BE2C (cell line): ENCODE measurements around the gene TMEM272. TPM values are rescaled to one million over a fixed set of nuclear protein-coding genes. Genes with fewer than 3 reads are reported as not detected.

Experiments
- DNase-seq: peaks from one replicate; pipeline ENCODE4 v3.0.0-alpha.2; 2020
- H3K27me3 ChIP-seq: fragments of 250-450 bp; sonication (Bioruptor Pico); 2 replicates; pipeline ENCODE4 v1.5.1; 2020; ENCODE audit warnings: mild to moderate bottlenecking
- H3K36me3 ChIP-seq: fragments of 250-450 bp; sonication (Bioruptor Pico); 2 replicates; pipeline ENCODE4 v1.5.1; 2020; ENCODE audit warnings: mild to moderate bottlenecking
- H3K4me1 ChIP-seq: fragments of 250-450 bp; sonication (Bioruptor Pico); 2 replicates; pipeline ENCODE4 v1.5.1; 2020
- H3K4me3 ChIP-seq: 2 replicates; pipeline ENCODE4 v1.5.1; 2011; ENCODE audit warnings: low read depth, low read length
- H3K9me3 ChIP-seq: fragments of 250-450 bp; sonication (Bioruptor Pico); 2 replicates; pipeline ENCODE4 v1.5.1; 2020
- polyA plus RNA-seq: library from polyadenylated mRNA; unstranded; fragments of >200 nt; gene quantifications from one replicate; pipeline ENCODE4 v1.2.1, GENCODE V29; 2012; ENCODE audit warnings: low read depth, missing spikeins; ENCODE audit not compliant: insufficient read length, insufficient read depth
- TF ChIP-seq, protein P1 (sequence below): IDR thresholded peaks from 2 replicates; pipeline ENCODE4 v1.5.1; 2012; ENCODE audit warnings: mild to moderate bottlenecking, low read depth, low read length

TMEM272 gene, protein sequence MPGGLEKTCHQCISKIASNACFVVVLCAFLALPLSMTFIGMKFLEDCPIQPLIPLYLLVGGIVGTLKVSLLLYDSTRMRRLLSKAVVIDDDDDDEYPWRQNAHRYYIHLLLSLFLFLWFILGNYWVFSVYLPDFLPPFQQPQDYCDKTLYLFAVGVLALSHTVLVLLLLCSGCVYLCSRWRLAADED
- polyA plus RNA-seq = not detected

DNA sequence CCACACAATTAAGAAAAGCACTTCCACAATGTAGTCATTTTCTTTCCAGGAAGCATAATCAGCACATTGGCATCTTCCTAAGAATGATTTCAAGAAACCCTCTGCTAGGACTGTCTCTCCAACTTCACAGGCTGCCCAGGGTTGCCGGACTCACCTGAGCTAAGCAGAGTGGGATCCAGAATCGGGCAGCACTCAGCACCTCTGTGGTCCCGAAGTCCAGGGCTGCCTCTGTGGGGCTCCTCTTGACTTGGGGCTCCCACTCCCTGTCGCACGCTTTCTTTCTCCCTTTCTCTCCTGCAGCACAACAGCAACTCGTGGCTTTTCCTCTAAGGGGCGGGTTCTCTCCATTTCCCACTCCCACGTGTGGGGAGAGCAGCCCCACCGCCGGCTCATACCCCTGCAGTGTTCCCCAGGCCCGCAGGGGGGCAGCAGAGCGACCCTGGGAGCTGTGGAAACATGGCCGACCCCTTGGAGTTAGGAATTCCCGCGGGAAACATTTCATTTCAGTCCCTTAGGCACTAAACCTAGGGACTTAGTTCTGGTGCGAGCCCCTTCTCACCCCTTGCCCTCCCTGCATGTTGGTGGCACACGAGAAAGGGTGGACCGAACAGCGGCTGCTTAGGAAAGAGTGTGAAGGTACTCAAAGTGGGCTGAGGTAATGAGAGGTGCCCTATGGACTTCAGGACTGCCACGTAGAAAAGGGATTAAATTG is at the start of gene TMEM272:
Gene TMEM272 (minus strand): TSS at position 316 of the 712 bp plus-strand sequence. CDS start 6,647 bp downstream, outside the sequence.
- Histone ChIP-seq H3K36me3 (no peaks in the 10 kb centered on the region), H3K9me3 (no peaks in the 10 kb centered on the region), H3K4me3 (peak within 1 kb of the TSS; percentile 40), H3K4me1 (no peaks in the 10 kb centered on the region), H3K27me3 (no peaks in the 10 kb centered on the region)
- DNase-seq = peak; percentile 83
- TF ChIP-seq, protein P1, sequence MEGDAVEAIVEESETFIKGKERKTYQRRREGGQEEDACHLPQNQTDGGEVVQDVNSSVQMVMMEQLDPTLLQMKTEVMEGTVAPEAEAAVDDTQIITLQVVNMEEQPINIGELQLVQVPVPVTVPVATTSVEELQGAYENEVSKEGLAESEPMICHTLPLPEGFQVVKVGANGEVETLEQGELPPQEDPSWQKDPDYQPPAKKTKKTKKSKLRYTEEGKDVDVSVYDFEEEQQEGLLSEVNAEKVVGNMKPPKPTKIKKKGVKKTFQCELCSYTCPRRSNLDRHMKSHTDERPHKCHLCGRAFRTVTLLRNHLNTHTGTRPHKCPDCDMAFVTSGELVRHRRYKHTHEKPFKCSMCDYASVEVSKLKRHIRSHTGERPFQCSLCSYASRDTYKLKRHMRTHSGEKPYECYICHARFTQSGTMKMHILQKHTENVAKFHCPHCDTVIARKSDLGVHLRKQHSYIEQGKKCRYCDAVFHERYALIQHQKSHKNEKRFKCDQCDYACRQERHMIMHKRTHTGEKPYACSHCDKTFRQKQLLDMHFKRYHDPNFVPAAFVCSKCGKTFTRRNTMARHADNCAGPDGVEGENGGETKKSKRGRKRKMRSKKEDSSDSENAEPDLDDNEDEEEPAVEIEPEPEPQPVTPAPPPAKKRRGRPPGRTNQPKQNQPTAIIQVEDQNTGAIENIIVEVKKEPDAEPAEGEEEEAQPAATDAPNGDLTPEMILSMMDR = peak; percentile 98

DNA sequence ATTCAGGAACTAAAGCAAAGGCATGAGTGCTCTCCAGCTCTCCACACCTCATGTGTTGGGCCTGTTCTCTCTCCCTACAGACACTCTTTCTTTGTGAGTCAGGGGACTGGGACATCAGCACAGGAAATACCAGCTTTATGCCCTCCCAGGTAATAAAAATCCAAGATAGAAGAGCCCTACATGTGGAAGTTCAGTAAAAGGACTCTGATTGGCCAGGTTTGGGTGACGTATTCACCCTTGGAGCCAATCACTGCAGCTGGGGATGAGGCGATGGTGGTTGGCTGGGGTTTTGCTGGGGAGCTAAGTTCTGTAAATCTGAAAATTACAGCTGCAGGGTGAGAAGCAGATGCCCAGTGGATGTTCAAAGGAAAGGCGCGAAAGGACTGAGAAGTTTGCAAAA is 49.3 kb upstream of the TMEM272 start:
- H3K9me3 ChIP-seq = no peaks in the 10 kb centered on the region
- TF ChIP-seq, protein P1 = no peak
- no peaks in the 10 kb centered on the region for H3K36me3 ChIP-seq
- DNase-seq = peak; percentile 61
- H3K4me1 ChIP-seq = peaks cover 4% of the 10 kb centered on the region
- H3K27me3 ChIP-seq = no peaks in the 10 kb centered on the region
- peak overlapping the region; percentile 32 for H3K4me3 ChIP-seq

DNA sequence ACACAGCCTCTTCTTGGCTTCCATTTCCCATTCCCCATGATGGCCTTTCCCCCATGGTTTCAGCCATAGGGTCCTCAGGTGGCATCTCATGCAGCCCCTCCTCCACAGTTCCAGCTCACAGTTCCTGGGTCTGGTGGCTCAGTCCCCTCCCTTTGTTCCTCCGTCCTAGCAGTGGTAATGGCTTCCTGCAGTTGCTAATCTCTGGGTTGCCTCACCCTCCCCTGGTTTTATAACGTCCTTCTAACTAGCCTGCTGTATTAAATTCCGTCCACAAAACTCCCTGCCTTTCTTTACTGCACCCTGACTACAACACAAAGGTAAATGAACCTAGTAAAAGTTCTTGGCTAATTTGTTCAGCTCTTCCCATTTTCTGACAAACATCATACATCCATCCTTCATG is 47.7 kb upstream of the TMEM272 start:
- H3K36me3 ChIP-seq = no peaks in the 10 kb centered on the region
- no peak overlapping the region for H3K4me3 ChIP-seq
- TF ChIP-seq, protein P1 = no peak
- no peak for DNase-seq
- no peaks in the 10 kb centered on the region for H3K27me3 ChIP-seq
- H3K4me1 ChIP-seq = peaks cover 4% of the 10 kb centered on the region
- no peaks in the 10 kb centered on the region for H3K9me3 ChIP-seq

DNA sequence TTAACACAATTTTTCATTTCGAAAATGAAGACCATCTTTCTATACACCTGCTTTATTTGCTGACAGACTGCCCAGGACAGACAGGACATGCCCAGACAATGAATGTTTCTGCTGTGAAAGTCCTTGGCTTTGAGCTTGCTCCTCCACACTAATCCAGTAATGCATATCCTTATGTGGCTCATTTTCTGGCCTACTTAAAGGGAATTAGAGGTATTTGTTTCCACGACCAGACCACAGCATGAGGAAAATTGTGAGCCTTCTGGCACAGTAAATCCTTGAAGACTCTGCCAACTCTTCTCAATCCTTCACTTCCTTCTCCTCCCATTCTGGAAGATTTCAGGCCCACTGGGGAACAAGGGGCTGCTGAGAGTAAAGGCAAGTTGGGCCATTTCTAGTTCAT is 42.5 kb upstream of the TMEM272 start:
- Histone ChIP-seq H3K27me3 (no peaks in the 10 kb centered on the region), H3K4me1 (no peaks in the 10 kb centered on the region), H3K36me3 (no peaks in the 10 kb centered on the region), H3K4me3 (no peak overlapping the region), H3K9me3 (no peaks in the 10 kb centered on the region)
- TF ChIP-seq, protein P1 = no peak
- DNase-seq = no peak

DNA sequence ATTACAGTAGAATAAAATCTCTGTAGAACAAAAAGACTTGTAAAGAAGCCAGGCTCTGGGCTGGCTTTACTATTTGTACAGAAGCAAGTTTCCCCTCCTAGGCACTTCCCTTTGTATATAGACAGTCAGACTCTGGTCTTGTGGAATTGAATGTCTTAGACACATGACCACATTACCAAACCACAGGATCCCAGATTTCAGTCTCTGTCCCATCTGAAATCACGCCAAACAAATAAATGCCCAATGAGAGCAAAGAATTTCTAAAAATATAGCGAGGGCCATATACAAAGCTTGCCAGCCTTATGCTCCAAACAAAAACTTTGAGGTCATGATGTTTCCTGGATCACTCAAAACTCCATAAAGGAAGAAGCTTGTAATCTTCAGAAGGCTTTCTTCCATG is 40.7 kb upstream of the TMEM272 start:
- TF ChIP-seq, protein P1 = no peak
- no peaks in the 10 kb centered on the region for H3K9me3 ChIP-seq
- H3K36me3 ChIP-seq = no peaks in the 10 kb centered on the region
- H3K4me1 ChIP-seq = no peaks in the 10 kb centered on the region
- H3K27me3 ChIP-seq = no peaks in the 10 kb centered on the region
- no peak overlapping the region for H3K4me3 ChIP-seq
- DNase-seq = no peak

DNA sequence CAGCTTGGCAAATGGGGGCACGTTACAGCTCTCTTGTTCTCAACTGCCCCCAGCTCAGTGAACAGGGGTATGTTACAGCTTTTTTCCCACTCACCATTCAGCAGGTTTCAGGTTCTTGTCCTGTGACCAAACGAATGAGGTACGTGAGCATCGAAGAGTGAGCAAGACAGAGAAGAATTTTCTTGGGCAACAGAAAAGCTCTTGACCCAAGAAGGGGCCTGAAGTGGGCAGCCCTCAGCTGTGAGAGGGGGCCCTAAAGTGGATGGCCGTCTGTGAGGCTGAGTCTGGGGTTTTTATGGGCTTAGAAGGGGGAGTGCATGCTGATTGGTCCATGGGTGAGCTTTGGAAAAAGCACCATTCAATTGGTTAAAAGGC is 38.2 kb upstream of the TMEM272 start:
- TF ChIP-seq, protein P1 = no peak
- no peak overlapping the region for H3K4me3 ChIP-seq
- no peak for DNase-seq
- no peaks in the 10 kb centered on the region for H3K36me3 ChIP-seq
- H3K9me3 ChIP-seq = no peaks in the 10 kb centered on the region
- no peaks in the 10 kb centered on the region for H3K27me3 ChIP-seq
- no peaks in the 10 kb centered on the region for H3K4me1 ChIP-seq
